ENCODE data around the gene MPI. TPM values are rescaled to one million over a fixed set of nuclear protein-coding genes. Genes with fewer than 3 reads are reported as not detected.
"Not testable (repeated sequence)": the region's sequence is repeated elsewhere in the genome, so short reads cannot be mapped to it uniquely, and the experiment has no call there.

MPI gene
- polyA plus RNA-seq, 4 donors = 41.1 to 88.3 (median 69.1) TPM

- H3K36me3 ChIP-seq (ENCODE audit: control insufficient read depth in 3 of 3, insufficient read depth in 2 of 3, low read depth in 1 of 3, low read length in 3 of 3) = peaks cover 9 to 35% (median 14%) of the 10 kb centered on the region in 3 donors
- 92 to 93% (median 92%) methylated on average over 4 of the region's 4 CpGs for WGBS, 3 donors
- H3K27ac ChIP-seq (ENCODE audit: low read depth in 1 of 3, low read length in 2 of 3) = no peak overlapping the region
- H3K9me3 ChIP-seq (ENCODE audit: control insufficient read depth in 2 of 2, insufficient read depth in 1 of 2, low read depth in 1 of 2, low read length in 1 of 2) = no peaks in the 10 kb centered on the region
- DNase-seq (no peak), FAIRE-seq (no peak)
- H3K27me3 ChIP-seq (ENCODE audit: control insufficient read depth in 3 of 3, insufficient read depth in 3 of 3, low read length in 3 of 3) = no peaks in the 10 kb centered on the region
- no peak overlapping the region for H3K4me3 ChIP-seq (ENCODE audit: low read depth in 1 of 3, low read length in 3 of 3)
- H3K4me1 ChIP-seq (ENCODE audit: control insufficient read depth in 3 of 3, insufficient read depth in 2 of 3, low read depth in 1 of 3, low read length in 2 of 3) = peaks cover 0 to 17% (median 0%) of the 10 kb centered on the region in 3 donors
Observed at GRCh38 chr15:74908635-74909034, 18.8 kb downstream of the MPI start.

GRCh38 chr15:74913041-74913440 lies 23.2 kb downstream of the MPI start:
- Histone ChIP-seq H3K4me1 (ENCODE audit: control insufficient read depth in 3 of 3, insufficient read depth in 2 of 3, low read depth in 1 of 3, low read length in 2 of 3) (peaks cover 0 to 3% (median 0%) of the 10 kb centered on the region in 3 donors), H3K9me3 (ENCODE audit: control insufficient read depth in 2 of 2, insufficient read depth in 1 of 2, low read depth in 1 of 2, low read length in 1 of 2) (no peaks in the 10 kb centered on the region), H3K27ac (ENCODE audit: low read depth in 1 of 3, low read length in 2 of 3) (no peak overlapping the region), H3K27me3 (ENCODE audit: control insufficient read depth in 3 of 3, insufficient read depth in 3 of 3, low read length in 3 of 3) (no peaks in the 10 kb centered on the region), H3K36me3 (ENCODE audit: control insufficient read depth in 3 of 3, insufficient read depth in 2 of 3, low read depth in 1 of 3, low read length in 3 of 3) (peaks cover 11 to 63% (median 16%) of the 10 kb centered on the region in 3 donors), H3K4me3 (ENCODE audit: low read depth in 1 of 3, low read length in 3 of 3) (no peak overlapping the region)
- DNase-seq (no peak), FAIRE-seq (no peak)
- WGBS, 3 donors = 87 to 92% (median 90%) methylated on average over 9 of the region's 9 CpGs

GRCh38 chr15:74913799-74914198 lies 24.0 kb downstream of the MPI start:
- H3K36me3 ChIP-seq (ENCODE audit: control insufficient read depth in 3 of 3, insufficient read depth in 2 of 3, low read depth in 1 of 3, low read length in 3 of 3) = peaks cover 11 to 67% (median 19%) of the 10 kb centered on the region in 3 donors
- FAIRE-seq; H3K4me1 ChIP-seq (ENCODE audit: control insufficient read depth in 3 of 3, insufficient read depth in 2 of 3, low read depth in 1 of 3, low read length in 2 of 3); DNase-seq; H3K9me3 ChIP-seq (ENCODE audit: control insufficient read depth in 2 of 2, insufficient read depth in 1 of 2, low read depth in 1 of 2, low read length in 1 of 2); H3K27me3 ChIP-seq (ENCODE audit: control insufficient read depth in 3 of 3, insufficient read depth in 3 of 3, low read length in 3 of 3); H3K4me3 ChIP-seq (ENCODE audit: low read depth in 1 of 3, low read length in 3 of 3); H3K27ac ChIP-seq (ENCODE audit: low read depth in 1 of 3, low read length in 2 of 3): not testable (repeated sequence)
- WGBS, 3 donors = 95 to 96% (median 95%) methylated on average over 8 of the region's 8 CpGs

GRCh38 chr15:74917676-74918075 lies 27.8 kb downstream of the MPI start:
- FAIRE-seq (no peak), DNase-seq (no peak)
- H3K27ac ChIP-seq (ENCODE audit: low read depth in 1 of 3, low read length in 2 of 3) = no peak overlapping the region
- H3K27me3 ChIP-seq (ENCODE audit: control insufficient read depth in 3 of 3, insufficient read depth in 3 of 3, low read length in 3 of 3) = no peaks in the 10 kb centered on the region
- no peaks in the 10 kb centered on the region for H3K4me1 ChIP-seq (ENCODE audit: control insufficient read depth in 3 of 3, insufficient read depth in 2 of 3, low read depth in 1 of 3, low read length in 2 of 3)
- WGBS, 3 donors = 90 to 94% (median 94%) methylated on average over 6 of the region's 6 CpGs
- H3K9me3 ChIP-seq (ENCODE audit: control insufficient read depth in 2 of 2, insufficient read depth in 1 of 2, low read depth in 1 of 2, low read length in 1 of 2) = no peaks in the 10 kb centered on the region
- H3K4me3 ChIP-seq (ENCODE audit: low read depth in 1 of 3, low read length in 3 of 3) = no peak overlapping the region
- peaks cover 15 to 72% (median 30%) of the 10 kb centered on the region in 3 donors for H3K36me3 ChIP-seq (ENCODE audit: control insufficient read depth in 3 of 3, insufficient read depth in 2 of 3, low read depth in 1 of 3, low read length in 3 of 3)

GRCh38 chr15:74920456-74920855 lies 30.6 kb downstream of the MPI start:
- H3K27me3 ChIP-seq (ENCODE audit: control insufficient read depth in 3 of 3, insufficient read depth in 3 of 3, low read length in 3 of 3) = no peaks in the 10 kb centered on the region
- no peaks in the 10 kb centered on the region for H3K9me3 ChIP-seq (ENCODE audit: control insufficient read depth in 2 of 2, insufficient read depth in 1 of 2, low read depth in 1 of 2, low read length in 1 of 2)
- WGBS, 3 donors = 87 to 92% (median 89%) methylated on average over 8 of the region's 8 CpGs
- no peak for DNase-seq
- no peak for FAIRE-seq
- no peak overlapping the region for H3K4me3 ChIP-seq (ENCODE audit: low read depth in 1 of 3, low read length in 3 of 3)
- no peaks in the 10 kb centered on the region for H3K4me1 ChIP-seq (ENCODE audit: control insufficient read depth in 3 of 3, insufficient read depth in 2 of 3, low read depth in 1 of 3, low read length in 2 of 3)
- peaks cover 12 to 72% (median 34%) of the 10 kb centered on the region in 3 donors for H3K36me3 ChIP-seq (ENCODE audit: control insufficient read depth in 3 of 3, insufficient read depth in 2 of 3, low read depth in 1 of 3, low read length in 3 of 3)
- H3K27ac ChIP-seq (ENCODE audit: low read depth in 1 of 3, low read length in 2 of 3) = no peak overlapping the region

GRCh38 chr15:74924525-74924924 lies 34.7 kb downstream of the MPI start:
- 95 to 99% (median 97%) methylated on average over 3 of the region's 3 CpGs for WGBS, 3 donors
- Histone ChIP-seq H3K27ac (ENCODE audit: low read depth in 1 of 3, low read length in 2 of 3) (no peak overlapping the region), H3K36me3 (ENCODE audit: control insufficient read depth in 3 of 3, insufficient read depth in 2 of 3, low read depth in 1 of 3, low read length in 3 of 3) (peaks cover 11 to 52% (median 25%) of the 10 kb centered on the region in 3 donors), H3K27me3 (ENCODE audit: control insufficient read depth in 3 of 3, insufficient read depth in 3 of 3, low read length in 3 of 3) (no peaks in the 10 kb centered on the region), H3K9me3 (ENCODE audit: control insufficient read depth in 2 of 2, insufficient read depth in 1 of 2, low read depth in 1 of 2, low read length in 1 of 2) (no peaks in the 10 kb centered on the region), H3K4me1 (ENCODE audit: control insufficient read depth in 3 of 3, insufficient read depth in 2 of 3, low read depth in 1 of 3, low read length in 2 of 3) (no peaks in the 10 kb centered on the region), H3K4me3 (ENCODE audit: low read depth in 1 of 3, low read length in 3 of 3) (no peak overlapping the region)
- no peak for DNase-seq
- no peak for FAIRE-seq

- Histone ChIP-seq H3K9me3 (ENCODE audit: control insufficient read depth in 2 of 2, insufficient read depth in 1 of 2, low read depth in 1 of 2, low read length in 1 of 2) (no peaks in the 10 kb centered on the region), H3K36me3 (ENCODE audit: control insufficient read depth in 3 of 3, insufficient read depth in 2 of 3, low read depth in 1 of 3, low read length in 3 of 3) (peaks cover 9 to 48% (median 11%) of the 10 kb centered on the region in 3 donors), H3K27ac (ENCODE audit: low read depth in 1 of 3, low read length in 2 of 3) (no peak overlapping the region), H3K27me3 (ENCODE audit: control insufficient read depth in 3 of 3, insufficient read depth in 3 of 3, low read length in 3 of 3) (no peaks in the 10 kb centered on the region), H3K4me1 (ENCODE audit: control insufficient read depth in 3 of 3, insufficient read depth in 2 of 3, low read depth in 1 of 3, low read length in 2 of 3) (peaks cover 0 to 2% (median 0%) of the 10 kb centered on the region in 3 donors), H3K4me3 (ENCODE audit: low read depth in 1 of 3, low read length in 3 of 3) (no peak overlapping the region)
- 91 to 95% (median 92%) methylated on average over 5 of the region's 5 CpGs for WGBS, 3 donors
- FAIRE-seq (no peak), DNase-seq (no peak)
Observed at GRCh38 chr15:74928771-74929198, 38.9 kb downstream of the MPI start.

GRCh38 chr15:74933573-74933972 lies 43.7 kb downstream of the MPI start:
- Histone ChIP-seq H3K4me1 (ENCODE audit: control insufficient read depth in 3 of 3, insufficient read depth in 2 of 3, low read depth in 1 of 3, low read length in 2 of 3) (peaks cover 0 to 5% (median 4%) of the 10 kb centered on the region in 3 donors), H3K9me3 (ENCODE audit: control insufficient read depth in 2 of 2, insufficient read depth in 1 of 2, low read depth in 1 of 2, low read length in 1 of 2) (no peaks in the 10 kb centered on the region), H3K36me3 (ENCODE audit: control insufficient read depth in 3 of 3, insufficient read depth in 2 of 3, low read depth in 1 of 3, low read length in 3 of 3) (peaks cover 6 to 37% (median 8%) of the 10 kb centered on the region in 3 donors), H3K27me3 (ENCODE audit: control insufficient read depth in 3 of 3, insufficient read depth in 3 of 3, low read length in 3 of 3) (no peaks in the 10 kb centered on the region), H3K4me3 (ENCODE audit: low read depth in 1 of 3, low read length in 3 of 3) (peak overlapping the region in 1 of 3 donors; percentile 8), H3K27ac (ENCODE audit: low read depth in 1 of 3, low read length in 2 of 3) (no peak overlapping the region)
- no peak for FAIRE-seq
- WGBS, 3 donors = 13 to 51% (median 14%) methylated on average over 2 of the region's 2 CpGs
- peak; percentile 42 to 64 for DNase-seq

- DNase-seq; H3K4me1 ChIP-seq (ENCODE audit: control insufficient read depth in 3 of 3, insufficient read depth in 2 of 3, low read depth in 1 of 3, low read length in 2 of 3); FAIRE-seq; H3K9me3 ChIP-seq (ENCODE audit: control insufficient read depth in 2 of 2, insufficient read depth in 1 of 2, low read depth in 1 of 2, low read length in 1 of 2); H3K27me3 ChIP-seq (ENCODE audit: control insufficient read depth in 3 of 3, insufficient read depth in 3 of 3, low read length in 3 of 3): not testable (repeated sequence)
- peak overlapping the region in 1 of 3 donors; percentile 11 for H3K4me3 ChIP-seq (ENCODE audit: low read depth in 1 of 3, low read length in 3 of 3)
- peak overlapping the region in 1 of 3 donors; percentile 20 for H3K27ac ChIP-seq (ENCODE audit: low read depth in 1 of 3, low read length in 2 of 3)
- WGBS, 3 donors = 54 to 77% (median 70%) methylated on average over 3 of the region's 3 CpGs
- H3K36me3 ChIP-seq (ENCODE audit: control insufficient read depth in 3 of 3, insufficient read depth in 2 of 3, low read depth in 1 of 3, low read length in 3 of 3) = peaks cover 0 to 28% (median 6%) of the 10 kb centered on the region in 3 donors
Observed at GRCh38 chr15:74935193-74935592, 45.4 kb downstream of the MPI start.
